HG03558 (cell line): Measurements from ENCODE around the gene METTL4.
"Not testable (repeated sequence)": the region's sequence is repeated elsewhere in the genome, so short reads cannot be mapped to it uniquely, and the experiment has no call there.

Source experiments
- ATAC-seq: cut with Tn5 transposase; IDR thresholded peaks from one replicate; pipeline ENCODE4 v1.9.1; 2021; ENCODE audit warnings: moderate number of reproducible peaks; ENCODE audit not compliant: unreplicated experiment; ENCODE audit errors: extremely low read depth

The METTL4 gene

GRCh38 chr18:2529154-2529553, 42.2 kb downstream of the METTL4 start:
- ATAC-seq: no peak

- ATAC-seq: no peak
Observed at GRCh38 chr18:2526329-2526728, 45.0 kb downstream of the METTL4 start.

- ATAC-seq: not testable (repeated sequence)
Observed at GRCh38 chr18:2524794-2525198, 46.5 kb downstream of the METTL4 start.

- ATAC-seq: no peak
Observed at GRCh38 chr18:2522112-2522511, 49.2 kb downstream of the METTL4 start.

- ATAC-seq: no peak
Observed at GRCh38 chr18:2518473-2518872, 52.8 kb downstream of the METTL4 start.

GRCh38 chr18:2515908-2516625, 55.2 kb downstream of the METTL4 start:
- ATAC-seq: no peak

- ATAC-seq: no peak
Observed at GRCh38 chr18:2515171-2515787, 56.0 kb downstream of the METTL4 start.

GRCh38 chr18:2513616-2514015, 57.7 kb downstream of the METTL4 start:
- no peak for ATAC-seq

- no peak for ATAC-seq
Observed at GRCh38 chr18:2512059-2512458, 59.2 kb downstream of the METTL4 start.

- no peak for ATAC-seq
Observed at GRCh38 chr18:2511451-2511850, 59.9 kb downstream of the METTL4 start.

- no peak for ATAC-seq
Observed at GRCh38 chr18:2510416-2510815, 60.9 kb downstream of the METTL4 start.

GRCh38 chr18:2508678-2509077, 62.6 kb downstream of the METTL4 start:
- no peak for ATAC-seq

GRCh38 chr18:2508155-2508554, 63.1 kb downstream of the METTL4 start:
- no peak for ATAC-seq

GRCh38 chr18:2504642-2505041, 66.7 kb downstream of the METTL4 start:
- no peak for ATAC-seq

- no peak for ATAC-seq
Observed at GRCh38 chr18:2502880-2503279, 68.4 kb downstream of the METTL4 start.

- ATAC-seq: no peak
Observed at GRCh38 chr18:2502394-2502793, 68.9 kb downstream of the METTL4 start.

- no peak for ATAC-seq
Observed at GRCh38 chr18:2497797-2498196, 73.5 kb downstream of the METTL4 start.

- ATAC-seq: no peak
Observed at GRCh38 chr18:2495381-2495780, 75.9 kb downstream of the METTL4 start.

GRCh38 chr18:2494921-2495320, 76.4 kb downstream of the METTL4 start:
- ATAC-seq: no peak
